H9 (cell line): Measurements from ENCODE around the gene TMEM98. TPM values are rescaled to one million over a fixed set of nuclear protein-coding genes. Genes with fewer than 3 reads are reported as not detected.
"Not testable (repeated sequence)": the region's sequence is repeated elsewhere in the genome, so short reads cannot be mapped to it uniquely, and the experiment has no call there.

Experiments
- DNase-seq: peaks from one replicate; pipeline ENCODE4 v3.0.0-alpha.2; 2017
- H2AFZ ChIP-seq: one replicate; pipeline ENCODE4 v1.6.1; 2013; ENCODE audit warnings: mild to moderate bottlenecking, low read length, control low read depth, moderate library complexity
- H2AK5ac ChIP-seq: 2 replicates; pipeline ENCODE4 v1.6.1; 2013; ENCODE audit warnings: low read length, control low read depth, mixed read lengths; ENCODE audit not compliant: insufficient read length
- H2BK120ac ChIP-seq: one replicate; pipeline ENCODE4 v1.6.1; 2013; ENCODE audit warnings: low read depth, mild to moderate bottlenecking, low read length, control low read depth, inconsistent platforms; ENCODE audit not compliant: poor library complexity, severe bottlenecking
- H2BK12ac ChIP-seq: 2 replicates; pipeline ENCODE4 v1.6.1; 2013; ENCODE audit warnings: low read length, control low read depth, mixed read lengths, low read depth; ENCODE audit not compliant: insufficient read length
- H2BK15ac ChIP-seq: 2 replicates; pipeline ENCODE4 v1.6.1; 2013; ENCODE audit warnings: low read depth, low read length, control low read depth
- H2BK20ac ChIP-seq: one replicate; pipeline ENCODE4 v1.6.1; 2013; ENCODE audit warnings: low read depth, mild to moderate bottlenecking, low read length, control low read depth, inconsistent platforms; ENCODE audit not compliant: poor library complexity, severe bottlenecking
- H2BK5ac ChIP-seq: 2 replicates; pipeline ENCODE4 v1.6.1; 2013; ENCODE audit warnings: low read length, control low read depth, mixed read lengths; ENCODE audit not compliant: insufficient read length
- H3K14ac ChIP-seq: 2 replicates; pipeline ENCODE4 v1.6.1; 2013; ENCODE audit warnings: low read length, control low read depth; ENCODE audit not compliant: insufficient read depth
- H3K18ac ChIP-seq: 2 replicates; pipeline ENCODE4 v1.6.1; 2013; ENCODE audit warnings: low read depth, mild to moderate bottlenecking, mixed read lengths, low read length, control low read depth; ENCODE audit not compliant: insufficient read length
- H3K23ac ChIP-seq: 2 replicates; pipeline ENCODE4 v1.6.1; 2013; ENCODE audit warnings: low read length, control low read depth, mixed read lengths, low read depth; ENCODE audit not compliant: insufficient read length
- H3K23me2 ChIP-seq: 2 replicates; pipeline ENCODE4 v1.6.1; 2013; ENCODE audit warnings: low read depth, mild to moderate bottlenecking, mixed read lengths, low read length, control low read depth; ENCODE audit not compliant: insufficient read length, poor library complexity, severe bottlenecking
- H3K27ac ChIP-seq: 2 replicates; pipeline ENCODE4 v1.5.1; 2013; ENCODE audit warnings: low read length, control low read depth, mixed read lengths, low read depth; ENCODE audit not compliant: insufficient read length
- H3K27me3 ChIP-seq: 2 replicates; pipeline ENCODE4 v1.6.1; 2013; ENCODE audit warnings: low read length, control low read depth, inconsistent platforms; ENCODE audit not compliant: insufficient read depth
- H3K4ac ChIP-seq: 2 replicates; pipeline ENCODE4 v1.6.1; 2013; ENCODE audit warnings: low read depth, mild to moderate bottlenecking, control low read depth, inconsistent platforms, low read length, moderate library complexity
- H3K4me1 ChIP-seq: 2 replicates; pipeline ENCODE4 v1.6.1; 2013; ENCODE audit warnings: low read length, control low read depth, inconsistent platforms; ENCODE audit not compliant: insufficient read depth
- H3K4me2 ChIP-seq: 2 replicates; pipeline ENCODE4 v1.6.1; 2013; ENCODE audit warnings: low read length, control low read depth, mixed read lengths; ENCODE audit not compliant: insufficient read length, insufficient read depth
- H3K56ac ChIP-seq: 2 replicates; pipeline ENCODE4 v1.6.1; 2013; ENCODE audit warnings: low read depth, mild to moderate bottlenecking, mixed read lengths, low read length, control low read depth; ENCODE audit not compliant: insufficient read length
- H3K79me1 ChIP-seq: 2 replicates; pipeline ENCODE4 v1.6.1; 2013; ENCODE audit warnings: low read depth, mild to moderate bottlenecking, moderate library complexity, low read length, control low read depth, inconsistent platforms; ENCODE audit not compliant: insufficient read depth, poor library complexity, severe bottlenecking
- H3K79me2 ChIP-seq: 2 replicates; pipeline ENCODE4 v1.6.1; 2013; ENCODE audit warnings: low read length, control low read depth, inconsistent platforms; ENCODE audit not compliant: insufficient read depth
- H3K9ac ChIP-seq: 2 replicates; pipeline ENCODE4 v1.6.1; 2013; ENCODE audit warnings: low read length, control low read depth, mixed read lengths; ENCODE audit not compliant: insufficient read length; ENCODE audit errors: extremely low read depth
- H3K9me3 ChIP-seq: one replicate; pipeline ENCODE4 v1.6.1; 2013; ENCODE audit warnings: low read depth, low read length, inconsistent platforms; ENCODE audit not compliant: control insufficient read depth
- H3T11ph ChIP-seq: one replicate; pipeline ENCODE4 v1.6.1; 2013; ENCODE audit warnings: mild to moderate bottlenecking, low read length, control low read depth, inconsistent platforms
- H4K20me1 ChIP-seq: one replicate; pipeline ENCODE4 v1.6.1; 2013; ENCODE audit not compliant: control insufficient read depth, insufficient read length, insufficient read depth
- H4K5ac ChIP-seq: 2 replicates; pipeline ENCODE4 v1.6.1; 2013; ENCODE audit warnings: low read depth, mild to moderate bottlenecking, mixed read lengths, low read length, control low read depth; ENCODE audit not compliant: insufficient read length
- H4K8ac ChIP-seq: replicated peaks from 2 replicates; pipeline ENCODE4 v1.6.1; 2013; ENCODE audit warnings: low read length, control low read depth, mixed read lengths, low read depth; ENCODE audit not compliant: insufficient read length
- H4K91ac ChIP-seq: 2 replicates; pipeline ENCODE4 v1.6.1; 2013; ENCODE audit warnings: low read depth, mild to moderate bottlenecking, moderate library complexity, mixed read lengths, low read length, control low read depth; ENCODE audit not compliant: insufficient read length
- H3K27ac Mint-ChIP-seq, 3 experiments: 2 replicates in 2 of 3; 3 replicates in 1 of 3; pipeline ENCODE4 v1.8.0; 2020 to 2021; ENCODE audit warnings: mixed read lengths in 3 of 3, mild to moderate bottlenecking in 1 of 3, moderate library complexity in 1 of 3
- H3K27me3 Mint-ChIP-seq: 2 replicates; pipeline ENCODE4 v1.8.0; 2021; ENCODE audit warnings: low read depth, mild to moderate bottlenecking, moderate library complexity, mixed read lengths
- H3K36me3 Mint-ChIP-seq, 3 experiments: 2 replicates in 2 of 3; 3 replicates in 1 of 3; pipeline ENCODE4 v1.8.0; 2020 to 2021; ENCODE audit warnings: low read depth in 3 of 3, mixed read lengths in 3 of 3; ENCODE audit not compliant: insufficient read depth in 1 of 3
- H3K4me1 Mint-ChIP-seq, 2 experiments: 2 replicates each; pipeline ENCODE4 v1.8.0; 2020; ENCODE audit warnings: mixed read lengths in 2 of 2
- H3K4me3 Mint-ChIP-seq, 2 experiments: 2 replicates in 1 of 2; 3 replicates in 1 of 2; pipeline ENCODE4 v1.8.0; 2020 to 2021; ENCODE audit warnings: mild to moderate bottlenecking in 2 of 2, mixed read lengths in 2 of 2, moderate library complexity in 1 of 2
- H3K9me3 Mint-ChIP-seq, 2 experiments: 2 replicates in 1 of 2; 3 replicates in 1 of 2; pipeline ENCODE4 v1.8.0; 2020; ENCODE audit warnings: mild to moderate bottlenecking in 2 of 2, mixed read lengths in 2 of 2, moderate library complexity in 1 of 2
- WGBS: extraction: QIAGEN DNeasy Blood & Tissue Kit; methylation state at CpG from one replicate; pipeline ENCODE4 v1.1.7; 2013; ENCODE audit warnings: missing lambda C conversion rate, low lambda C conversion rate, mixed read lengths; ENCODE audit not compliant: insufficient read length; ENCODE audit errors: extremely low coverage; 5-methylcytosine and 5-hydroxymethylcytosine counted together
- total RNA-seq: library from RNA; stranded (reverse); gene quantifications from 2 replicates; pipeline ENCODE4 v1.2.1, GENCODE V29; 2021
- TF ChIP-seq, protein P1 (sequence below): fragments of 200-600 bp; sonication (generic); conservative IDR thresholded peaks from 3 replicates; pipeline ENCODE4 v1.8.0; 2021; ENCODE audit warnings: antibody characterized with exemption, mild to moderate bottlenecking

The TMEM98 gene
- total RNA-seq, 1 experiment from 2014 or later = 78.4 TPM

DNA sequence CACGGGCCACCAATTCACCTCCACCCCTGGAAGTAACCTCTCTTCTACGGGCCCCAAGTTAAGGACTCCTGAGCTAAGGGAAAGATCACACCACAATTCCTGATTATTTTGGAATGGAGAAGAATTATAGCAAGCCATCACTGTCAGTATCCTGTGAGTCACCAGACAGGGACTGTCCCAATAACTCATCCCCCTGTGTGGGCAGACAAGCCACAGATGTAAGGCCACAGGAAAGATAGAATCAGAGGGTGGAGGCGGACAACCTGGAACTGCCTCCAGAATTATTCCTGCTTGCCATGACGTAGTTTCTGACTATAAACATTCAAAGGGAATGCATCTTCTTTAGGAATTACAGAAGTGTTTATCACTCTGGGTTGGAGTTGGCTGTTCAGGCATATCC is 45.2 kb upstream of the TMEM98 start:
- Histone ChIP-seq H3K23me2 (no peaks in the 10 kb centered on the region), H2BK15ac (no peak overlapping the region), H3K14ac (no peak overlapping the region), H3K4me2 (no peak overlapping the region), H2BK120ac (no peak overlapping the region), H3K56ac (no peak overlapping the region), H4K20me1 (no peaks in the 10 kb centered on the region), H3K27me3 (no peaks in the 10 kb centered on the region), H3T11ph (no peak overlapping the region), H3K27ac (no peak overlapping the region), H3K9ac (no peak overlapping the region), H4K5ac (no peak overlapping the region), H2AFZ (no peak overlapping the region), H3K9me3 (no peaks in the 10 kb centered on the region), H3K18ac (no peak overlapping the region), H3K79me2 (no peaks in the 10 kb centered on the region), H2BK20ac (no peak overlapping the region), H2AK5ac (no peak overlapping the region), H4K8ac (no peak overlapping the region), H3K4me1 (no peaks in the 10 kb centered on the region), H2BK12ac (no peak overlapping the region), H4K91ac (no peak overlapping the region), H3K79me1 (no peaks in the 10 kb centered on the region), H3K23ac (no peak overlapping the region), H2BK5ac (no peak overlapping the region), H3K4ac (no peak overlapping the region)
- peaks cover 3 to 4% of the 10 kb centered on the region in 2 experiments; a peak in 3 of 5 replicates for H3K9me3 Mint-ChIP-seq
- H3K4me1 Mint-ChIP-seq = peaks cover 11 to 17% of the 10 kb centered on the region in 2 experiments
- WGBS = no CpG with 5 or more reads among the region's 4 CpGs
- no peak overlapping the region for H3K4me3 Mint-ChIP-seq
- H3K27me3 Mint-ChIP-seq = peaks cover 5% of the 10 kb centered on the region; the same call in 1 of the 2 replicates
- DNase-seq = no peak
- no peak overlapping the region for H3K27ac Mint-ChIP-seq
- TF ChIP-seq, protein P1, sequence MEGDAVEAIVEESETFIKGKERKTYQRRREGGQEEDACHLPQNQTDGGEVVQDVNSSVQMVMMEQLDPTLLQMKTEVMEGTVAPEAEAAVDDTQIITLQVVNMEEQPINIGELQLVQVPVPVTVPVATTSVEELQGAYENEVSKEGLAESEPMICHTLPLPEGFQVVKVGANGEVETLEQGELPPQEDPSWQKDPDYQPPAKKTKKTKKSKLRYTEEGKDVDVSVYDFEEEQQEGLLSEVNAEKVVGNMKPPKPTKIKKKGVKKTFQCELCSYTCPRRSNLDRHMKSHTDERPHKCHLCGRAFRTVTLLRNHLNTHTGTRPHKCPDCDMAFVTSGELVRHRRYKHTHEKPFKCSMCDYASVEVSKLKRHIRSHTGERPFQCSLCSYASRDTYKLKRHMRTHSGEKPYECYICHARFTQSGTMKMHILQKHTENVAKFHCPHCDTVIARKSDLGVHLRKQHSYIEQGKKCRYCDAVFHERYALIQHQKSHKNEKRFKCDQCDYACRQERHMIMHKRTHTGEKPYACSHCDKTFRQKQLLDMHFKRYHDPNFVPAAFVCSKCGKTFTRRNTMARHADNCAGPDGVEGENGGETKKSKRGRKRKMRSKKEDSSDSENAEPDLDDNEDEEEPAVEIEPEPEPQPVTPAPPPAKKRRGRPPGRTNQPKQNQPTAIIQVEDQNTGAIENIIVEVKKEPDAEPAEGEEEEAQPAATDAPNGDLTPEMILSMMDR = no peak
- peaks cover 0 to 6% (median 4%) of the 10 kb centered on the region in 3 experiments; a peak in 4 of 7 replicates for H3K36me3 Mint-ChIP-seq

DNA sequence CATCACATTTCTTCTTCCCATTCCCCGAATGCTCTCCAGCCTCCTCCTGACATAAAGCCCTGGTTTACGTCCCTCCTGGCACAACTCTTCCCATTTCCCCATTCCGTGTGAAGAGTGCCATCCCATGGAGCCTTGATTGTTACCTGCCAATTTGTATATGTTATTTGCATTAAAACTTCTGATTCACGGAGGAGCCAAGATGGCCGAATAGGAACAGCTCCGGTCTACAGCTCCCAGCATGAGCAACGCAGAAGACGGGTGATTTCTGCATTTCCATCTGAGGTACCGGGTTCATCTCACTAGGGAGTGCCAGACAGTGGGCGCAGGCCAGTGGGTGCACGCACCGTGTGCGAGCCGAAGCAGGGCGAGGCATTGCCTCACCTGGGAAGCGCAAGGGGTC is 41.0 kb upstream of the TMEM98 start:
- not testable (repeated sequence) for H3K23ac ChIP-seq, H4K8ac ChIP-seq, H3K9me3 ChIP-seq, H4K5ac ChIP-seq, H3K79me2 ChIP-seq, H3K4ac ChIP-seq, H3T11ph ChIP-seq, H3K4me1 Mint-ChIP-seq, H3K79me1 ChIP-seq, H2BK5ac ChIP-seq, H3K9me3 Mint-ChIP-seq, H3K4me1 ChIP-seq, H2AK5ac ChIP-seq, H3K9ac ChIP-seq, DNase-seq, H2BK20ac ChIP-seq, H4K91ac ChIP-seq, H2BK12ac ChIP-seq, H3K27me3 Mint-ChIP-seq, H3K4me2 ChIP-seq, H3K27ac ChIP-seq, H3K36me3 Mint-ChIP-seq, H2AFZ ChIP-seq, H3K56ac ChIP-seq, H3K27me3 ChIP-seq, H3K23me2 ChIP-seq, H3K18ac ChIP-seq, H2BK15ac ChIP-seq, H3K14ac ChIP-seq, H4K20me1 ChIP-seq, H2BK120ac ChIP-seq
- peak overlapping the region in 1 of 3 experiments; percentile 61; a peak in 2 of 7 replicates for H3K27ac Mint-ChIP-seq
- peak overlapping the region; percentile 22 to 50; a peak in 2 of 5 replicates for H3K4me3 Mint-ChIP-seq
- no CpG with 5 or more reads among the region's 16 CpGs for WGBS
